WTC11 (cell line): ENCODE results near the gene HOXC5.

Experiments
- CTCF ChIP-seq: fragments of 200-600 bp; IDR thresholded peaks from 2 replicates; pipeline ENCODE4 v1.8.0; 2022; ENCODE audit warnings: antibody characterized with exemption
- ELF4 ChIP-seq: sonication (generic); formaldehyde crosslinking; IDR thresholded peaks from 2 replicates; pipeline ENCODE4 v1.8.1; 2022; ENCODE audit warnings: low read depth, mild to moderate bottlenecking, moderate library complexity, missing genetic modification reagents
- FOXP1 ChIP-seq: sonication (generic); formaldehyde crosslinking; IDR thresholded peaks from 2 replicates; pipeline ENCODE4 v1.8.0; 2022; ENCODE audit warnings: missing genetic modification reagents, mild to moderate bottlenecking, moderate library complexity, borderline replicate concordance
- NFYB ChIP-seq: sonication (generic); formaldehyde crosslinking; conservative IDR thresholded peaks from 2 replicates; pipeline ENCODE4 v1.8.0; 2022; ENCODE audit warnings: low read depth, missing genetic modification reagents

- TF ChIP-seq CTCF, result no peak
- TF ChIP-seq ELF4 (CRISPR knock-in tag), result no peak
- no peak for TF ChIP-seq FOXP1 (CRISPR knock-in tag)
- no peak for TF ChIP-seq NFYB (CRISPR knock-in tag)
These were observed 34.0 kb upstream of the HOXC5 start for GRCh38 chr12:53998900-53999236.
